K562 (cell line): Measurements from ENCODE around the gene ID2. TPM values are rescaled to one million over a fixed set of nuclear protein-coding genes. Genes with fewer than 3 reads are reported as not detected.

Experiments used
- CHD2 ChIP-seq: IDR thresholded peaks from 2 replicates; pipeline ENCODE4 v1.6.1; 2011; ENCODE audit warnings: low read depth, low read length
- CXXC5 ChIP-seq: fragments of 250-450 bp; sonication (Bioruptor Pico); IDR thresholded peaks from 2 replicates; pipeline ENCODE4 v1.8.0; 2022; ENCODE audit warnings: inconsistent platforms, mild to moderate bottlenecking, moderate library complexity
- GATAD2A ChIP-seq: fragments of 450-650 bp; IDR thresholded peaks from 2 replicates; pipeline ENCODE4 v1.6.1; 2017
- RAD21 ChIP-seq, 2 experiments: fragments of 250-450 bp in 1 of 2; fragments of 450-650 bp in 1 of 2; sonication (Bioruptor Pico) in 1 of 2; formaldehyde crosslinking in 1 of 2; IDR thresholded peaks in 1 of 2; conservative IDR thresholded peaks in 1 of 2; 2 replicates each; pipeline versions ENCODE4 v1.4.0 to v1.8.0; 2020 to 2022; ENCODE audit warnings: mild to moderate bottlenecking in 2 of 2, moderate library complexity in 1 of 2
- ZBTB7A ChIP-seq: IDR thresholded peaks from 2 replicates; pipeline ENCODE4 v1.6.1; 2011; ENCODE audit warnings: low read depth, mild to moderate bottlenecking, low read length, moderate library complexity, borderline replicate concordance; ENCODE audit not compliant: control insufficient read depth
- ZNF133 ChIP-seq: fragments of 250-450 bp; sonication (Bioruptor Pico); IDR thresholded peaks from 2 replicates; pipeline ENCODE4 v1.4.0; 2020; ENCODE audit warnings: mild to moderate bottlenecking
- ZNF780A ChIP-seq: fragments of 250-450 bp; sonication (Bioruptor Pico); IDR thresholded peaks from 2 replicates; pipeline ENCODE4 v1.5.0; 2021; ENCODE audit warnings: mild to moderate bottlenecking
- ZNF79 ChIP-seq: fragments of 250-450 bp; sonication (Bioruptor Pico); IDR thresholded peaks from 2 replicates; pipeline ENCODE4 v1.4.0; 2020; ENCODE audit warnings: low read depth, mild to moderate bottlenecking, moderate library complexity
- polyA plus RNA-seq, 8 experiments: library from polyadenylated mRNA; depleted of rRNA in 4 of 8; stranded (reverse) in 5 of 8; unstranded in 3 of 8; fragments of >200 nt; fragmentation: Nextera tagmentation in 2 of 8; fragmentation: Illumina TruSeq in 1 of 8; extraction: Ambion mirVana in 2 of 8; extraction: Trizol in 1 of 8; gene quantifications; 2 replicates each; pipeline versions ENCODE4 v1.2.1 to v1.2.3, GENCODE V29; 2011 to 2014; ENCODE audit warnings: inconsistent platforms in 1 of 8, missing spikeins in 1 of 8
- total RNA-seq, 7 experiments: library from RNA; depleted of rRNA in 6 of 7; stranded (reverse); fragments of >200 nt in 6 of 7; fragmentation: Illumina TruSeq in 2 of 7; extraction: Trizol in 2 of 7; gene quantifications; 2 replicates each; pipeline versions ENCODE4 v1.2.1 to v1.2.3, GENCODE V29; 2011 to 2021; ENCODE audit warnings: low replicate concordance in 1 of 7
- TF ChIP-seq, protein P1 (sequence below): sonication (generic); formaldehyde crosslinking; IDR thresholded peaks from 2 replicates; pipeline ENCODE4 v1.8.0; 2022; ENCODE audit warnings: mild to moderate bottlenecking, missing genetic modification reagents
- TF ChIP-seq, protein P2 (sequence below): fragments of 150-350 bp; conservative IDR thresholded peaks from 2 replicates; pipeline ENCODE4 v1.6.1; 2014; ENCODE audit warnings: low read length
- TF ChIP-seq, protein P3 (sequence below): fragments of 450-650 bp; IDR thresholded peaks from 2 replicates; pipeline ENCODE4 v1.6.1; 2017; ENCODE audit warnings: antibody characterized with exemption, mild to moderate bottlenecking

ID2 gene
- total and polyA plus RNA-seq, 9 of the 15 experiments (the other 6 are each of a cell fraction or from before 2014, with no cell fraction given), result 8.0 to 35.7 (median 16.6) TPM

DNA sequence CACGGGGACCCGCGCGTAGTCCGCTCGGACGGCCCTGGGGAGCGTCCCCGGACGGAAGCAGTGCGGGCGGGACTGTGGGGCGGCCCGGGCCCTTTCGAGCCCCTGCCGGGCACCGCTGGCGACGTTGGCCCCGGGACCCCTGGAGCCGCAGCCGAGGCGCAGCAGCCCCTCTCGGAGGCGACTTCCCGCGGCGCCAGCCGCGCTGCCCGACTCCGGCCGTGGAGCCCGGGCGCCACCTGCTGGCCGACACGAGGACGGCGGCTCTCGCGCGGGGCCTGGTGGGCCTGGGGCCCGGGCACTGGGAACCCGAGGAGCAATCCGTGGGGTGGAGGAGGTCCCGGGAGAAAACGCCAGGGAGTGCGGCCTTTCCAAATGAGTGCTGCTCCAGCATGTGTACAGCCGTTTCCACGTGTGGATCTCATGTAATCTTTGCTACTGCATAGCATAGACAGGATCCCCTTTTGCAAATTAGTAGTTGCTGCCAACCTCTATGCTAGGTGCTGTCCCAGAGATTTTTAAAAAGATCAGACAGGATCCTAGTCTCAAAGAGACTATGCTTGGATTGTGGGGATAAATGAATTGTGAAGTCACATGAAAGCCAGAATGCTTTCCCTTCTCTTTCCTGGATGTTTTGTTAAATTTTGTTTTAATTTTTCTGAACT is 4.0 kb downstream of the ID2 start (continued):
- TF ChIP-seq, protein P1, sequence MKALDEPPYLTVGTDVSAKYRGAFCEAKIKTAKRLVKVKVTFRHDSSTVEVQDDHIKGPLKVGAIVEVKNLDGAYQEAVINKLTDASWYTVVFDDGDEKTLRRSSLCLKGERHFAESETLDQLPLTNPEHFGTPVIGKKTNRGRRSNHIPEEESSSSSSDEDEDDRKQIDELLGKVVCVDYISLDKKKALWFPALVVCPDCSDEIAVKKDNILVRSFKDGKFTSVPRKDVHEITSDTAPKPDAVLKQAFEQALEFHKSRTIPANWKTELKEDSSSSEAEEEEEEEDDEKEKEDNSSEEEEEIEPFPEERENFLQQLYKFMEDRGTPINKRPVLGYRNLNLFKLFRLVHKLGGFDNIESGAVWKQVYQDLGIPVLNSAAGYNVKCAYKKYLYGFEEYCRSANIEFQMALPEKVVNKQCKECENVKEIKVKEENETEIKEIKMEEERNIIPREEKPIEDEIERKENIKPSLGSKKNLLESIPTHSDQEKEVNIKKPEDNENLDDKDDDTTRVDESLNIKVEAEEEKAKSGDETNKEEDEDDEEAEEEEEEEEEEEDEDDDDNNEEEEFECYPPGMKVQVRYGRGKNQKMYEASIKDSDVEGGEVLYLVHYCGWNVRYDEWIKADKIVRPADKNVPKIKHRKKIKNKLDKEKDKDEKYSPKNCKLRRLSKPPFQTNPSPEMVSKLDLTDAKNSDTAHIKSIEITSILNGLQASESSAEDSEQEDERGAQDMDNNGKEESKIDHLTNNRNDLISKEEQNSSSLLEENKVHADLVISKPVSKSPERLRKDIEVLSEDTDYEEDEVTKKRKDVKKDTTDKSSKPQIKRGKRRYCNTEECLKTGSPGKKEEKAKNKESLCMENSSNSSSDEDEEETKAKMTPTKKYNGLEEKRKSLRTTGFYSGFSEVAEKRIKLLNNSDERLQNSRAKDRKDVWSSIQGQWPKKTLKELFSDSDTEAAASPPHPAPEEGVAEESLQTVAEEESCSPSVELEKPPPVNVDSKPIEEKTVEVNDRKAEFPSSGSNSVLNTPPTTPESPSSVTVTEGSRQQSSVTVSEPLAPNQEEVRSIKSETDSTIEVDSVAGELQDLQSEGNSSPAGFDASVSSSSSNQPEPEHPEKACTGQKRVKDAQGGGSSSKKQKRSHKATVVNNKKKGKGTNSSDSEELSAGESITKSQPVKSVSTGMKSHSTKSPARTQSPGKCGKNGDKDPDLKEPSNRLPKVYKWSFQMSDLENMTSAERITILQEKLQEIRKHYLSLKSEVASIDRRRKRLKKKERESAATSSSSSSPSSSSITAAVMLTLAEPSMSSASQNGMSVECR (CRISPR knock-in tag), result peak; percentile 57; the same call in 1 of the 2 replicates
- TF ChIP-seq CHD2, result 0 out of 2 replicates have a peak, but pooled peaks have one; percentile 34
- peak; percentile 54 for TF ChIP-seq CXXC5 (CRISPR knock-in tag)
- no peak for TF ChIP-seq ZNF79 (CRISPR knock-in tag)
- TF ChIP-seq, protein P2, sequence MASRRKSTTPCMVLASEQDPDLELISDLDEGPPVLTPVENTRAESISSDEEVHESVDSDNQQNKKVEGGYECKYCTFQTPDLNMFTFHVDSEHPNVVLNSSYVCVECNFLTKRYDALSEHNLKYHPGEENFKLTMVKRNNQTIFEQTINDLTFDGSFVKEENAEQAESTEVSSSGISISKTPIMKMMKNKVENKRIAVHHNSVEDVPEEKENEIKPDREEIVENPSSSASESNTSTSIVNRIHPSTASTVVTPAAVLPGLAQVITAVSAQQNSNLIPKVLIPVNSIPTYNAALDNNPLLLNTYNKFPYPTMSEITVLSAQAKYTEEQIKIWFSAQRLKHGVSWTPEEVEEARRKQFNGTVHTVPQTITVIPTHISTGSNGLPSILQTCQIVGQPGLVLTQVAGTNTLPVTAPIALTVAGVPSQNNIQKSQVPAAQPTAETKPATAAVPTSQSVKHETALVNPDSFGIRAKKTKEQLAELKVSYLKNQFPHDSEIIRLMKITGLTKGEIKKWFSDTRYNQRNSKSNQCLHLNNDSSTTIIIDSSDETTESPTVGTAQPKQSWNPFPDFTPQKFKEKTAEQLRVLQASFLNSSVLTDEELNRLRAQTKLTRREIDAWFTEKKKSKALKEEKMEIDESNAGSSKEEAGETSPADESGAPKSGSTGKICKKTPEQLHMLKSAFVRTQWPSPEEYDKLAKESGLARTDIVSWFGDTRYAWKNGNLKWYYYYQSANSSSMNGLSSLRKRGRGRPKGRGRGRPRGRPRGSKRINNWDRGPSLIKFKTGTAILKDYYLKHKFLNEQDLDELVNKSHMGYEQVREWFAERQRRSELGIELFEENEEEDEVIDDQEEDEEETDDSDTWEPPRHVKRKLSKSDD, result no peak
- TF ChIP-seq, protein P3, sequence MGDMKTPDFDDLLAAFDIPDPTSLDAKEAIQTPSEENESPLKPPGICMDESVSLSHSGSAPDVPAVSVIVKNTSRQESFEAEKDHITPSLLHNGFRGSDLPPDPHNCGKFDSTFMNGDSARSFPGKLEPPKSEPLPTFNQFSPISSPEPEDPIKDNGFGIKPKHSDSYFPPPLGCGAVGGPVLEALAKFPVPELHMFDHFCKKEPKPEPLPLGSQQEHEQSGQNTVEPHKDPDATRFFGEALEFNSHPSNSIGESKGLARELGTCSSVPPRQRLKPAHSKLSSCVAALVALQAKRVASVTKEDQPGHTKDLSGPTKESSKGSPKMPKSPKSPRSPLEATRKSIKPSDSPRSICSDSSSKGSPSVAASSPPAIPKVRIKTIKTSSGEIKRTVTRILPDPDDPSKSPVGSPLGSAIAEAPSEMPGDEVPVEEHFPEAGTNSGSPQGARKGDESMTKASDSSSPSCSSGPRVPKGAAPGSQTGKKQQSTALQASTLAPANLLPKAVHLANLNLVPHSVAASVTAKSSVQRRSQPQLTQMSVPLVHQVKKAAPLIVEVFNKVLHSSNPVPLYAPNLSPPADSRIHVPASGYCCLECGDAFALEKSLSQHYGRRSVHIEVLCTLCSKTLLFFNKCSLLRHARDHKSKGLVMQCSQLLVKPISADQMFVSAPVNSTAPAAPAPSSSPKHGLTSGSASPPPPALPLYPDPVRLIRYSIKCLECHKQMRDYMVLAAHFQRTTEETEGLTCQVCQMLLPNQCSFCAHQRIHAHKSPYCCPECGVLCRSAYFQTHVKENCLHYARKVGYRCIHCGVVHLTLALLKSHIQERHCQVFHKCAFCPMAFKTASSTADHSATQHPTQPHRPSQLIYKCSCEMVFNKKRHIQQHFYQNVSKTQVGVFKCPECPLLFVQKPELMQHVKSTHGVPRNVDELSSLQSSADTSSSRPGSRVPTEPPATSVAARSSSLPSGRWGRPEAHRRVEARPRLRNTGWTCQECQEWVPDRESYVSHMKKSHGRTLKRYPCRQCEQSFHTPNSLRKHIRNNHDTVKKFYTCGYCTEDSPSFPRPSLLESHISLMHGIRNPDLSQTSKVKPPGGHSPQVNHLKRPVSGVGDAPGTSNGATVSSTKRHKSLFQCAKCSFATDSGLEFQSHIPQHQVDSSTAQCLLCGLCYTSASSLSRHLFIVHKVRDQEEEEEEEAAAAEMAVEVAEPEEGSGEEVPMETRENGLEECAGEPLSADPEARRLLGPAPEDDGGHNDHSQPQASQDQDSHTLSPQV, result peak; percentile 28; the same call in 1 of the 2 replicates
- peak; percentile 98 to 99 for TF ChIP-seq RAD21 (CRISPR knock-in tag; conservative IDR thresholded peaks at IDR 0.05 in 1 of 2, IDR thresholded peaks at IDR 0.05 in 1 of 2)
- TF ChIP-seq GATAD2A, result 0 out of 2 replicates have a peak, but pooled peaks have one; percentile 25
- peak; percentile 96 for TF ChIP-seq ZBTB7A
- TF ChIP-seq ZNF780A (CRISPR knock-in tag), result no peak
- no peak for TF ChIP-seq ZNF133
